DND-41 (cell line): ENCODE results near the gene ARL6.
"Not testable (repeated sequence)": the region's sequence is repeated elsewhere in the genome, so short reads cannot be mapped to it uniquely, and the experiment has no call there.

Source experiments
- ATAC-seq: fragments of 200-7000 bp; cut with Tn5 transposase; 3 replicates; pipeline ENCODE4 v1.9.1; 2021; ENCODE audit warnings: low read depth; ENCODE audit not compliant: insufficient read depth
- DNase-seq: peaks from one replicate; pipeline ENCODE4 v3.0.0-alpha.2; 2020
- H2AFZ ChIP-seq: 2 replicates; pipeline ENCODE4 v1.6.0; 2012; ENCODE audit warnings: low read depth, low read length
- H3K27ac ChIP-seq: 2 replicates; pipeline ENCODE4 v1.5.1; 2012; ENCODE audit warnings: low read length, inconsistent platforms
- H3K27me3 ChIP-seq: fragments of 200-600 bp; sonication (generic); 2 replicates; pipeline ENCODE4 v1.6.0; 2012; ENCODE audit warnings: low read length, mild to moderate bottlenecking, inconsistent platforms; ENCODE audit not compliant: insufficient read depth, poor library complexity
- H3K36me3 ChIP-seq: 2 replicates; pipeline ENCODE4 v1.5.1; 2012; ENCODE audit warnings: low read length, inconsistent platforms; ENCODE audit not compliant: insufficient read depth
- H3K4me1 ChIP-seq: 2 replicates; pipeline ENCODE4 v1.5.1; 2012; ENCODE audit warnings: mild to moderate bottlenecking, low read length; ENCODE audit not compliant: insufficient read depth
- H3K4me2 ChIP-seq: 2 replicates; pipeline ENCODE4 v1.6.0; 2012; ENCODE audit warnings: mild to moderate bottlenecking, moderate library complexity, low read length, inconsistent platforms; ENCODE audit not compliant: insufficient read depth
- H3K4me3 ChIP-seq, 2 experiments: fragments of 200-600 bp in 1 of 2; shearing (Covaris generic) in 1 of 2; 2 replicates each; pipeline ENCODE4 v1.5.1; 2012 to 2016; ENCODE audit warnings: inconsistent platforms in 2 of 2, low read length in 2 of 2, mild to moderate bottlenecking in 2 of 2, low read depth in 1 of 2, moderate library complexity in 1 of 2
- H3K79me2 ChIP-seq: 2 replicates; pipeline ENCODE4 v1.6.0; 2012; ENCODE audit warnings: low read length, inconsistent platforms; ENCODE audit not compliant: insufficient read depth
- H3K9ac ChIP-seq: 2 replicates; pipeline ENCODE4 v1.6.0; 2012; ENCODE audit warnings: low read depth, mild to moderate bottlenecking, inconsistent platforms, low read length, moderate library complexity
- H3K9me3 ChIP-seq: 2 replicates; pipeline ENCODE4 v1.5.1; 2012; ENCODE audit warnings: low read length, moderate library complexity, mild to moderate bottlenecking, inconsistent platforms; ENCODE audit not compliant: insufficient read depth, severe bottlenecking
- H4K20me1 ChIP-seq: 2 replicates; pipeline ENCODE4 v1.6.0; 2012; ENCODE audit warnings: low read length; ENCODE audit not compliant: insufficient read depth
- EZH2 ChIP-seq: IDR thresholded peaks from 3 replicates; pipeline ENCODE4 v1.6.1; 2012; ENCODE audit warnings: borderline replicate concordance, low read depth, mild to moderate bottlenecking, moderate library complexity, low read length, inconsistent platforms; ENCODE audit not compliant: severe bottlenecking
- TF ChIP-seq, protein P1 (sequence below): IDR thresholded peaks from 2 replicates; pipeline ENCODE4 v1.5.1; 2012; ENCODE audit warnings: borderline replicate concordance, low read length, moderate library complexity, mild to moderate bottlenecking; ENCODE audit not compliant: poor library complexity, severe bottlenecking; ENCODE audit errors: extremely low read depth

The ARL6 gene

DNA sequence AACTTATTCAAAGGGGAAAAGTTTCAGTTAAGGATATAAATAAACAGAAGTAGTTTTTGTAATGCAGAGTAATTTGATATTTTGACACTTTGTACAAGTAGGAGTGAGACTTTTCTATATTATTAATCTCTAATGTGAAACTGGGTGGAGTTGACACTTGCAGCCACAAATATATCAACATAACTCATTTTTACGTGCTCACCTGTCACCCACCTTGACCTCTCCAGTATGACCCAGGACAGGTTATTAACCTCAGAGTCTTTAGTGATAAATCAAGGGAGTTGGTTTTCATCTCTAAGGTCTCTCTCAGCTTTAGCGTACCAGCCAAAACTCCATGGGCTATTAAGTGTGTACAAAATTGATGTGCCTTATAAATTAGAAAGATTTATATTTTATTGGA is 64.6 kb downstream of the ARL6 start:
- H3K4me1 ChIP-seq = peaks cover 7% of the 10 kb centered on the region; the same call in 1 of the 2 replicates
- DNase-seq (no peak), ATAC-seq (no peak)
- no peak for TF ChIP-seq EZH2
- TF ChIP-seq, protein P1, sequence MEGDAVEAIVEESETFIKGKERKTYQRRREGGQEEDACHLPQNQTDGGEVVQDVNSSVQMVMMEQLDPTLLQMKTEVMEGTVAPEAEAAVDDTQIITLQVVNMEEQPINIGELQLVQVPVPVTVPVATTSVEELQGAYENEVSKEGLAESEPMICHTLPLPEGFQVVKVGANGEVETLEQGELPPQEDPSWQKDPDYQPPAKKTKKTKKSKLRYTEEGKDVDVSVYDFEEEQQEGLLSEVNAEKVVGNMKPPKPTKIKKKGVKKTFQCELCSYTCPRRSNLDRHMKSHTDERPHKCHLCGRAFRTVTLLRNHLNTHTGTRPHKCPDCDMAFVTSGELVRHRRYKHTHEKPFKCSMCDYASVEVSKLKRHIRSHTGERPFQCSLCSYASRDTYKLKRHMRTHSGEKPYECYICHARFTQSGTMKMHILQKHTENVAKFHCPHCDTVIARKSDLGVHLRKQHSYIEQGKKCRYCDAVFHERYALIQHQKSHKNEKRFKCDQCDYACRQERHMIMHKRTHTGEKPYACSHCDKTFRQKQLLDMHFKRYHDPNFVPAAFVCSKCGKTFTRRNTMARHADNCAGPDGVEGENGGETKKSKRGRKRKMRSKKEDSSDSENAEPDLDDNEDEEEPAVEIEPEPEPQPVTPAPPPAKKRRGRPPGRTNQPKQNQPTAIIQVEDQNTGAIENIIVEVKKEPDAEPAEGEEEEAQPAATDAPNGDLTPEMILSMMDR = no peak
- no peak overlapping the region for H3K9ac ChIP-seq
- H3K27me3 ChIP-seq = no peaks in the 10 kb centered on the region
- H3K79me2 ChIP-seq = peaks cover 10% of the 10 kb centered on the region
- 0 out of 2 replicates have a peak, but pooled peaks cover 2% of the 10 kb centered on the region for H4K20me1 ChIP-seq
- no peak overlapping the region for H3K4me3 ChIP-seq
- H3K27ac ChIP-seq = no peak overlapping the region
- no peak overlapping the region for H2AFZ ChIP-seq
- H3K4me2 ChIP-seq = no peak overlapping the region
- no peaks in the 10 kb centered on the region for H3K9me3 ChIP-seq
- H3K36me3 ChIP-seq = no peaks in the 10 kb centered on the region

DNA sequence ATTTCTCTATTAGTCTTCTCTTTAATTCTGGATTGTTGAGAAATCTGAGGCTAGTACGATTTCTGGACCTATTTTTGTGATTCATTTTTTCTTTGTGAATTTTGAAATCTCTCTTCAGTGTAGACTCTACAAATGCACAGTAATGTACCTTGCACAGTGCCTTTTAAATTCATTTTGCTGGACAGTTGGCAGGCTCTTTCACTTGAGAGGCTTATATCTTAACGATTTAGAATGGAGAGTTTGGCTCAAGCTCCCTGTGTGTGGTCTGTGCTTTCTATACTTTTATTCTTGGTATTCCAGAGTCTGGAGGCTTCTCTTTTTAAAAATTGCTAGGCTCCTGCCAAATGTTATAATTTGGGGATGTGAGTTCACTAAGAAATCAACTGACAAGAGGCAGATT is 66.1 kb downstream of the ARL6 start:
- TF ChIP-seq, protein P1 = no peak
- no peak for TF ChIP-seq EZH2
- Histone ChIP-seq H2AFZ (no peak overlapping the region), H4K20me1 (0 out of 2 replicates have a peak, but pooled peaks cover 2% of the 10 kb centered on the region), H3K27me3 (no peaks in the 10 kb centered on the region), H3K4me2 (no peak overlapping the region), H3K9ac (no peak overlapping the region), H3K4me3 (no peak overlapping the region), H3K79me2 (peaks cover 11% of the 10 kb centered on the region), H3K4me1 (no peaks in the 10 kb centered on the region), H3K9me3 (no peaks in the 10 kb centered on the region), H3K27ac (no peak overlapping the region), H3K36me3 (no peaks in the 10 kb centered on the region)
- DNase-seq = no peak
- ATAC-seq = no peak

DNA sequence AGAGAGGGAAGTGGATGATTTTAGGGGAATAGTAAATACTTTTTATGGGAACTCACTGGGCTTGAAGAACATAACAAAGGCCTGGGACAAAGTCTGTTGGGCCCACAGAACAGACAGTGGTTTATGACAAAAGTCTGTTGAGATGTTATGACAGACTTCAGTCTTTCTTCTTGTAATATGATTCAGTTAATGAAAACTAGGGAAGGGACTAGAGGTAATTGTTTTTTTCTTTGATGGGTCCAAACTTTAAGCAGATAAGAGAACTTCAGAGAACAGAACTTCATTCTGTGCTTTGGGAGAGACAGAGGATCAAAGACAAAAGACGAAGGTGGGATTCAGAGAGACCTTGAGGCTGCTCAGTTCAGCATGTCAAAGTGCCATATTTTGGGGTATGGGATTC is 66.6 kb downstream of the ARL6 start:
- Histone ChIP-seq H4K20me1 (0 out of 2 replicates have a peak, but pooled peaks cover 2% of the 10 kb centered on the region), H2AFZ (no peak overlapping the region), H3K9me3 (no peaks in the 10 kb centered on the region), H3K4me2 (no peak overlapping the region), H3K27me3 (no peaks in the 10 kb centered on the region), H3K4me1 (no peaks in the 10 kb centered on the region), H3K27ac (no peak overlapping the region), H3K79me2 (peaks cover 11% of the 10 kb centered on the region), H3K4me3 (no peak overlapping the region), H3K36me3 (no peaks in the 10 kb centered on the region), H3K9ac (no peak overlapping the region)
- DNase-seq = no peak
- no peak for ATAC-seq
- no peak for TF ChIP-seq EZH2
- TF ChIP-seq, protein P1 = no peak

DNA sequence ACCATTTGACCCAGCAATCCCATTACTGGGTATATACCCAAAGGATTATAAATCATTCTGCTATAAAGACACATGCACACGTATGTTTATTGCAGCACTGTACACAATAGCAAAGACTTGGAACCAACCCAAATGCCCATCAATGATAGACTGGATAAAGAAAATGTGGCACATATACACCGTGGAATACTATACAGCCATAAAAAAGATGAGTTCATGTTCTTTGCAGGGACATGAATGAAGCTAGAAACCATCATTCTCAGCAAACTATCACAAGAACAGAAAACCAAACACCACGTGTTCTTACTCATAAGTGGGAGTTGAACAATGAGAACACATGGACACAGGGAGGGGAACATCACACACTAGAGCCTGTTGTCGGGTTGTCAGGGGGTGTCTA is 68.6 kb downstream of the ARL6 start:
- not testable (repeated sequence) for H3K36me3 ChIP-seq, H3K4me3 ChIP-seq, H3K4me2 ChIP-seq, DNase-seq, H4K20me1 ChIP-seq, H3K9me3 ChIP-seq, H3K27me3 ChIP-seq, H3K27ac ChIP-seq, H3K9ac ChIP-seq, H3K79me2 ChIP-seq, H3K4me1 ChIP-seq, H2AFZ ChIP-seq, ATAC-seq
